GM18526 (cell line): ENCODE results near the gene OR10AD1.
A peak's percentile ranks its signal among the peaks of the same experiment; 100 is the strongest.

Source experiments
- POLR2A ChIP-seq: IDR thresholded peaks from 3 replicates; pipeline ENCODE4 v1.6.1; 2011; ENCODE audit not compliant: insufficient read length; ENCODE audit errors: extremely low read depth

Gene OR10AD1

GRCh38 chr12:48177982-48178381 lies 25.1 kb downstream of the OR10AD1 start:
- no peak for TF ChIP-seq POLR2A

- no peak for TF ChIP-seq POLR2A
Measured at GRCh38 chr12:48176417-48176751, 26.7 kb downstream of the OR10AD1 start.

GRCh38 chr12:48175613-48176416 lies 27.3 kb downstream of the OR10AD1 start:
- TF ChIP-seq POLR2A: no peak

- no peak for TF ChIP-seq POLR2A
Measured at GRCh38 chr12:48169011-48169410, 34.1 kb downstream of the OR10AD1 start.

- TF ChIP-seq POLR2A: no peak
Measured at GRCh38 chr12:48165089-48165981, 37.8 kb downstream of the OR10AD1 start.

- TF ChIP-seq POLR2A: no peak
Measured at GRCh38 chr12:48164451-48164850, 38.6 kb downstream of the OR10AD1 start.

- TF ChIP-seq POLR2A: no peak
Measured at GRCh38 chr12:48163150-48163747, 39.8 kb downstream of the OR10AD1 start.

- no peak for TF ChIP-seq POLR2A
Measured at GRCh38 chr12:48160807-48161206, 42.3 kb downstream of the OR10AD1 start.

GRCh38 chr12:48160046-48160445 lies 43.0 kb downstream of the OR10AD1 start:
- TF ChIP-seq POLR2A: no peak

GRCh38 chr12:48157889-48158370 lies 45.2 kb downstream of the OR10AD1 start:
- no peak for TF ChIP-seq POLR2A

GRCh38 chr12:48157018-48157888 lies 45.8 kb downstream of the OR10AD1 start, which contains the start of gene ASB8:
Gene ASB8, minus strand, starts transcription at chr12:48157515. Its CDS starts 4,019 bp downstream, at chr12:48153496.
- TF ChIP-seq POLR2A: peak; percentile 75

- TF ChIP-seq POLR2A: no peak
Measured at GRCh38 chr12:48156652-48157017, 46.5 kb downstream of the OR10AD1 start.
